ENCODE results near the gene SACM1L.

- TF ChIP-seq CTCF (conservative IDR thresholded peaks at IDR 0.05 in 1 of 2, IDR thresholded peaks at IDR 0.05 in 1 of 2; ENCODE audit: extremely low read depth in 1 of 2, insufficient read depth in 1 of 2, low read depth in 1 of 2, low read length in 2 of 2) (no peak), EZH2 (IDR thresholded peaks at IDR 0.05; ENCODE audit: borderline replicate concordance, low read length) (no peak)
Observed at GRCh38 chr3:45737234-45737633, 48.0 kb downstream of the SACM1L start.

Measured in mammary epithelial cell (primary cell).